Uterus (tissue), 2 donors: ENCODE results near the gene KIAA0513.

Experiments used
- CTCF ChIP-seq, 4 experiments: fragments of 200-600 bp in 2 of 4; fragments of 450-650 bp in 2 of 4; sonication (generic) in 2 of 4; IDR thresholded peaks; one replicate each; pipeline ENCODE4 v1.5.1; 2016 to 2019; ENCODE audit warnings: antibody characterized with exemption in 4 of 4, mild to moderate bottlenecking in 2 of 4, moderate library complexity in 1 of 4
- POLR2A ChIP-seq, 2 donors: fragments of 450-650 bp; IDR thresholded peaks; one replicate each; pipeline ENCODE4 v1.6.1; 2016; ENCODE audit warnings: antibody characterized with exemption in 2 of 2, mild to moderate bottlenecking in 1 of 2, moderate library complexity in 1 of 2

GRCh38 chr16:85062323-85062722 lies 34.7 kb downstream of the KIAA0513 start:
- TF ChIP-seq POLR2A (IDR thresholded peaks at IDR 0.05): no peak
- no peak for TF ChIP-seq CTCF (IDR thresholded peaks at IDR 0.05)
